Natural killer cell (primary cell): ENCODE results near the gene OCEL1. TPM values are rescaled to one million over a fixed set of nuclear protein-coding genes. Genes with fewer than 3 reads are reported as not detected.

Experiments
- ATAC-seq, 3 donors: fragments of 150-1000 bp in 2 of 3; fragments of 200-7000 bp in 1 of 3; cut with Tn5 transposase; 1 replicate in 1 of 3; 2 replicates in 2 of 3; pipeline ENCODE4 v1.10.0; 2021; ENCODE audit warnings: mild to moderate bottlenecking in 2 of 3, moderate library complexity in 2 of 3
- DNase-seq, 2 donors: peaks; one replicate each; pipeline versions ENCODE4 v3.0.0 to v3.0.0-alpha.2; 2013 to 2021; ENCODE audit warnings: mixed read lengths in 1 of 2
- H3K27ac ChIP-seq: one replicate; pipeline ENCODE4 v1.5.1; 2013; ENCODE audit warnings: mild to moderate bottlenecking, low read length
- H3K27me3 ChIP-seq: one replicate; pipeline ENCODE4 v1.6.1; 2013; ENCODE audit warnings: low read length; ENCODE audit not compliant: control insufficient read depth, insufficient read depth
- H3K36me3 ChIP-seq: one replicate; pipeline ENCODE4 v1.6.1; 2013; ENCODE audit warnings: low read length; ENCODE audit not compliant: control insufficient read depth, insufficient read depth
- H3K4me1 ChIP-seq: one replicate; pipeline ENCODE4 v1.6.1; 2013; ENCODE audit warnings: low read length; ENCODE audit not compliant: control insufficient read depth, insufficient read depth
- H3K4me3 ChIP-seq: one replicate; pipeline ENCODE4 v1.5.1; 2013; ENCODE audit warnings: low read length
- H3K9me3 ChIP-seq: one replicate; pipeline ENCODE4 v1.6.1; 2013; ENCODE audit warnings: low read length; ENCODE audit not compliant: control insufficient read depth, insufficient read depth
- H3K27ac Mint-ChIP-seq, 2 donors: one replicate each; pipeline ENCODE4 v1.8.0; 2022; ENCODE audit warnings: mild to moderate bottlenecking in 2 of 2, mixed read lengths in 2 of 2, moderate library complexity in 1 of 2
- H3K27me3 Mint-ChIP-seq, 2 donors: one replicate each; pipeline ENCODE4 v1.8.0; 2022; ENCODE audit warnings: low read depth in 2 of 2, mixed read lengths in 2 of 2
- H3K36me3 Mint-ChIP-seq: one replicate; pipeline ENCODE4 v1.8.0; 2022; ENCODE audit warnings: mixed read lengths
- H3K4me1 Mint-ChIP-seq, 2 donors: one replicate each; pipeline ENCODE4 v1.8.0; 2022; ENCODE audit warnings: mixed read lengths in 2 of 2
- H3K4me3 Mint-ChIP-seq: one replicate; pipeline ENCODE4 v1.8.0; 2022; ENCODE audit warnings: mild to moderate bottlenecking, moderate library complexity, mixed read lengths
- H3K9me3 Mint-ChIP-seq, 2 donors: one replicate each; pipeline ENCODE4 v1.8.0; 2022; ENCODE audit warnings: mixed read lengths in 2 of 2
- WGBS: methylation state at CpG from one replicate; pipeline ENCODE4 v1.1.7; 2013; ENCODE audit warnings: missing lambda C conversion rate; ENCODE audit not compliant: insufficient coverage; 5-methylcytosine and 5-hydroxymethylcytosine counted together
- intact Hi-C: fragments of 100-400 bp; cut with micrococcal nuclease; formaldehyde crosslinking; loops from one replicate; pipeline ENCODE4 v1.14.2; 2022
- total RNA-seq, 4 donors: library from RNA; stranded (reverse); fragments of 120-200 nt in 1 of 4; gene quantifications; one replicate each; pipeline versions ENCODE4 v1.2.3 to v1.2.4, GENCODE V29; 2013 to 2022
- TF ChIP-seq, protein P1 (sequence below): fragments of 200-600 bp; IDR thresholded peaks from one replicate; pipeline ENCODE4 v1.8.0; 2022; ENCODE audit warnings: antibody characterized with exemption

The OCEL1 gene, protein sequence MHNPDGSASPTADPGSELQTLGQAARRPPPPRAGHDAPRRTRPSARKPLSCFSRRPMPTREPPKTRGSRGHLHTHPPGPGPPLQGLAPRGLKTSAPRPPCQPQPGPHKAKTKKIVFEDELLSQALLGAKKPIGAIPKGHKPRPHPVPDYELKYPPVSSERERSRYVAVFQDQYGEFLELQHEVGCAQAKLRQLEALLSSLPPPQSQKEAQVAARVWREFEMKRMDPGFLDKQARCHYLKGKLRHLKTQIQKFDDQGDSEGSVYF
- total RNA-seq = 10 to 100 TPM; 28.1 to 39.1 (median 37.0) TPM
- total RNA-seq (2013) = 13.9 TPM

DNA sequence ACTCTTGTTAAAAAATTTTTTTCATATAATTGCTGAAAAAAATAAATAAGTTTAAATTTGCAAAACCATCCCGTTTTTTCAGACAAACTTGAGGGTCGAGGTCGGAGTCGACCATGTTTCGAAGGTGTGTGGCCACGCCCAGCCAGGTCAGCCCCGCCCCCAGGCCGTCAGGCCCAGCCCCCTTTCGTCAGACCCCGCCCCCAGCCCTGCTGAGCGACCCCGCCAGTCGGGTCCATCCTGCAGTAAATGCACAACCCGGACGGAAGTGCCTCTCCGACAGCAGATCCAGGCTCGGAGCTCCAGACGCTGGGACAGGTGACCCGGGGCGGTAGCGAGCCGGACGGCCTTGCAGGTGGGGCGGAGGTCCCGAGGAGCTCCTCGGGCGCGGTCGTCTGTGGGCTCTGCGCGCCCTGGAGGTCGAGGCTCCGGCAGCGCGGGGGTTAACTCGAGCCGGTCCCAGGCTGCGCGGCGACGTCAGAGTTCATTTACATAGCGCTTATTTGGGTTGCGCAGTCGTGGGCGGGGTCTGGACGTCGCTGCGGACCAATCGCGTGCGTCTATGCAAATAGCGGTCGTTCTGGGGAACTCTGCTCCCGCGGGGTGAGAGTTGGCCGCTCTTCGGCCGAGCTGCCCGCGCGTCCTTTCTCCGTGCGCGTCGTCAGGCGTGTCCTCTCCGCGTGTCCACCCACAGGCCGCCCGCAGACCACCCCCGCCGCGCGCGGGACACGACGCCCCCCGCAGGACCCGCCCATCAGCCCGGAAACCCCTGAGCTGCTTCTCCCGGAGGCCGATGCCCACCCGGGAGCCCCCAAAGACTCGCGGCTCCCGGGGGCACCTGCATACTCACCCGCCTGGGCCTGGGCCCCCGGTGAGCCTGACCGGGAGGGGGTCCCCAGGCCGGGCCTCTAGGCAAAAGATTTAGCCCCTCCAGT lies at the start of gene OCEL1:
TSS of gene OCEL1 (plus strand) at position 225 of the 932 bp plus-strand sequence. CDS start at position 247, 22 bp downstream.
- H3K27ac ChIP-seq = peak within 1 kb of the TSS; percentile 93
- no peaks in the 10 kb centered on the region for H3K27me3 ChIP-seq
- H3K4me1 ChIP-seq = peaks cover 21% of the 10 kb centered on the region
- no peaks in the 10 kb centered on the region for H3K36me3 Mint-ChIP-seq
- intact Hi-C loops = loop anchor here (1.0 to 5.0 kb wide), 4 partner anchors 11 to 151 kb away; partner anchors contain the start of genes BABAM1, HAUS8, MYO9B and USE1
- peaks cover 8 to 11% of the 10 kb centered on the region in 2 donors for H3K4me1 Mint-ChIP-seq
- under 1% methylated on average over 90 of the region's 90 CpGs for WGBS
- H3K9me3 ChIP-seq = no peaks in the 10 kb centered on the region
- H3K36me3 ChIP-seq = no peaks in the 10 kb centered on the region
- no peaks in the 10 kb centered on the region for H3K9me3 Mint-ChIP-seq
- peak within 1 kb of the TSS; percentile 96 to 99 for H3K27ac Mint-ChIP-seq
- peak within 1 kb of the TSS; percentile 98 for H3K4me3 Mint-ChIP-seq
- peak; percentile 89 to 97 (median 89) for ATAC-seq
- TF ChIP-seq, protein P1, sequence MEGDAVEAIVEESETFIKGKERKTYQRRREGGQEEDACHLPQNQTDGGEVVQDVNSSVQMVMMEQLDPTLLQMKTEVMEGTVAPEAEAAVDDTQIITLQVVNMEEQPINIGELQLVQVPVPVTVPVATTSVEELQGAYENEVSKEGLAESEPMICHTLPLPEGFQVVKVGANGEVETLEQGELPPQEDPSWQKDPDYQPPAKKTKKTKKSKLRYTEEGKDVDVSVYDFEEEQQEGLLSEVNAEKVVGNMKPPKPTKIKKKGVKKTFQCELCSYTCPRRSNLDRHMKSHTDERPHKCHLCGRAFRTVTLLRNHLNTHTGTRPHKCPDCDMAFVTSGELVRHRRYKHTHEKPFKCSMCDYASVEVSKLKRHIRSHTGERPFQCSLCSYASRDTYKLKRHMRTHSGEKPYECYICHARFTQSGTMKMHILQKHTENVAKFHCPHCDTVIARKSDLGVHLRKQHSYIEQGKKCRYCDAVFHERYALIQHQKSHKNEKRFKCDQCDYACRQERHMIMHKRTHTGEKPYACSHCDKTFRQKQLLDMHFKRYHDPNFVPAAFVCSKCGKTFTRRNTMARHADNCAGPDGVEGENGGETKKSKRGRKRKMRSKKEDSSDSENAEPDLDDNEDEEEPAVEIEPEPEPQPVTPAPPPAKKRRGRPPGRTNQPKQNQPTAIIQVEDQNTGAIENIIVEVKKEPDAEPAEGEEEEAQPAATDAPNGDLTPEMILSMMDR = no peak
- DNase-seq = peak; percentile 97 to 99
- H3K4me3 ChIP-seq = peak within 1 kb of the TSS; percentile 78
- H3K27me3 Mint-ChIP-seq = no peaks in the 10 kb centered on the region

DNA sequence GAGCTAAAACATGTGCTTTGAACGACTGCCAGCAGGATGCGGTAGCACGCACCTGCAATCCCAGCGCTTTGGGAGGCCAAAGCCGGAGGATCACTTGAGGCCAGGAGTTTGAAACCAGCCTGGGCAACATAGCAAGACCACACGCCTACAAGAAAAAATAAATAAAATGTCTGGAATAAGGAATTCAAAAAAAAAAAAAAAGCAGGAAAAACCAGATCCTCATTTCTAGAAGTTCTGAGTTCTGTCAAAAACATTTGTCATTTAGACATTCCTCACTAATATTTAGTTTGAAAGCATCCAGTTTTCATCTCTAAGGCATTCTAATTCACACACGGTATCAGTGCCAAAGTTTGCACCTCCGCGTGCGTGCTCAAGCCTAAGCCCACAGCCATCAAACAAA lies 47.7 kb upstream of the OCEL1 start:
- ATAC-seq (no peak), DNase-seq (no peak)
- H3K9me3 ChIP-seq = no peaks in the 10 kb centered on the region
- H3K36me3 ChIP-seq = peaks cover 50% of the 10 kb centered on the region
- Mint-ChIP-seq H3K27me3 (no peaks in the 10 kb centered on the region), H3K9me3 (no peaks in the 10 kb centered on the region), H3K36me3 (no peaks in the 10 kb centered on the region), H3K4me1 (peaks cover 4 to 5% of the 10 kb centered on the region in 2 donors), H3K27ac (no peak overlapping the region), H3K4me3 (no peak overlapping the region)
- H3K4me3 ChIP-seq = no peak overlapping the region
- WGBS = 93% methylated on average over 10 of the region's 10 CpGs
- H3K27me3 ChIP-seq = no peaks in the 10 kb centered on the region
- no peak overlapping the region for H3K27ac ChIP-seq
- TF ChIP-seq, protein P1 = no peak
- peaks cover 12% of the 10 kb centered on the region for H3K4me1 ChIP-seq
- intact Hi-C loops = no loop called here

DNA sequence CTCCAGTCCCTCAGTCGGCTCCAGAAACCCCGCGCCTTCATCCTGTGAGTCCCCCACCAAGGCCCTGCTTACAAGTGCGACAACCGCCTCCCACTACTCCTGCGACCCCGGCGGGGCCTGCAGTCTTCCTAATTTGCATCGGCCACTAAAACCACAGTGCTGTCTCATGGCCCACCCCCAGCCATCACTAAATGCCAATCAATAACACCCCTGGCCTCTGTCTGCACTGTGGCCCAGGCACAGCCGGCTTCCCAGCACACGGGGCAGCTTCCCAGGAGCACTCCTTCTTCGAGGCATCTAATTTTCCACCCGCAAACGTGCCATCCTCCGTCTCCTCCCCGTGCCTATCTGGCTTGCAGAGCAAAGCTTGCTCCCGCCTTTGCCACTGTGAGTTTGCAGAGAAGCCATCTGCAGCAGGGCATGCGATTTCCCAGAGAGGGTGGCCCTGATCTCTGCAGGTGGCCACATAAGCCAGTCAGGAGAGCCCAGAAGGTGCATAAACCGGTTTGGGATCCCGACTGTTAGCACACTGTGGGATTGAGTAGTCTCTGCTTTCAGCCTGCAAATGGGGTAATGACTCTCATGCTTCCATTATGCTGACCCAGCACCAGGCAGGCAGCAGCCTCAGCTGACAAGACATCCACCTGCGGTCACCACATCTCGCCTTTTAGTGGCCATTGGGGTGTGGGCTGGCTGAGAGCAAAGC lies 44.9 kb upstream of the OCEL1 start:
- no peaks in the 10 kb centered on the region for H3K27me3 Mint-ChIP-seq
- DNase-seq (no peak), ATAC-seq (no peak)
- Histone ChIP-seq H3K27ac (no peak overlapping the region), H3K36me3 (peaks cover 38% of the 10 kb centered on the region), H3K9me3 (no peaks in the 10 kb centered on the region), H3K4me1 (peaks cover 40% of the 10 kb centered on the region), H3K27me3 (no peaks in the 10 kb centered on the region), H3K4me3 (no peak overlapping the region)
- H3K4me1 Mint-ChIP-seq = peaks cover 26 to 30% of the 10 kb centered on the region in 2 donors
- H3K27ac Mint-ChIP-seq = no peak overlapping the region
- no peak overlapping the region for H3K4me3 Mint-ChIP-seq
- TF ChIP-seq, protein P1 = no peak
- WGBS = 91% methylated on average over 22 of the region's 22 CpGs
- intact Hi-C loops = no loop called here
- H3K36me3 Mint-ChIP-seq = no peaks in the 10 kb centered on the region
- no peaks in the 10 kb centered on the region for H3K9me3 Mint-ChIP-seq
